GM18861 (cell line): ENCODE data around the gene WNT4.
"Not testable (repeated sequence)": the region's sequence is repeated elsewhere in the genome, so short reads cannot be mapped to it uniquely, and the experiment has no call there.

Experiments used
- ATAC-seq: cut with Tn5 transposase; IDR thresholded peaks from one replicate; pipeline ENCODE4 v1.9.1; 2021; ENCODE audit not compliant: unreplicated experiment

The WNT4 gene

DNA sequence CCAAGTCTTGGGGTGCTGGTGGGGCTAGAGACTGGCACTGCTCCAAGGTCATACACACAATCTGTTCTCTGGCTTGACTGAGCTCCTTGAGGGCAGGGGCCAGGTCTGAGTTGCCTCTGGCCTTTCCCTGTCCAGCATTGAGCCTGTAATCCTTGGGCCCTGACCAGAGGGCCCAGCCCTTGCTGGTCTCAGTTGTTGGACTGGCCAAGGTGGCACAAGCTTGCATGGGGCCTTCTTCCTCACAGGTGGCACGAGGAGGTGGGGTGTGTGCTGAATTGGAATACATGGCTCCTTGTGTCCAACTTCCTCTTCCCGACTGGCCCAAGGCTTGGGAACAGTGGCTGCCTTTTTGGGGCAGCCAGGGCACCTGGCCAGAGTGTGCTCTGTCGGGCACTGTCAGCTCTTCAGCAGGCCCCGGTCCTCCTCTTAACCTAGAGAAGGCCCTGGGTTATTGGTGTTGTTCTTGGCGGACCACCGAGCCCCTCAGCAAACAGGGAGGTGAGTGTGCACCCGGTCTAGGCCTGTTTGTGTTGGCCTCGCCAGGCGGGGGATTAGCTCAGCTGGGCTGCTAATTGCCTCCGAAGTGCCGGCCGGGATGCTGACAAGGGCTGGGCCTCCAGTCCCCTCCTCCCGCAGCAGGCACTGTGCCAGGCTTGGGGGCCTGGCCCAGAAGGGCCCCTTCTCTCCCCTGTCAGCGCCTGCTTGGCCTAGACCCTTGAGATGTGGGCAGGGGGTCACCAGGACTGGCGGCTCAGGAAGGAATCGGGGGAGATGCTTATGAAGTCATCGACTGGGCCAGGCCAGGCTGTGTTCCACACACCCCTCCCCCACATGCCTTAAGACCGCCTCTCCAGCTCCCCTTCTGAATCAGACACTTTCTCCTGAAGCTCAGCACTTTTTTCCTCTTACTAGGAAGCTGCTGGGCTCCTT, 28.5 kb downstream of the WNT4 start:
- no peak for ATAC-seq

DNA sequence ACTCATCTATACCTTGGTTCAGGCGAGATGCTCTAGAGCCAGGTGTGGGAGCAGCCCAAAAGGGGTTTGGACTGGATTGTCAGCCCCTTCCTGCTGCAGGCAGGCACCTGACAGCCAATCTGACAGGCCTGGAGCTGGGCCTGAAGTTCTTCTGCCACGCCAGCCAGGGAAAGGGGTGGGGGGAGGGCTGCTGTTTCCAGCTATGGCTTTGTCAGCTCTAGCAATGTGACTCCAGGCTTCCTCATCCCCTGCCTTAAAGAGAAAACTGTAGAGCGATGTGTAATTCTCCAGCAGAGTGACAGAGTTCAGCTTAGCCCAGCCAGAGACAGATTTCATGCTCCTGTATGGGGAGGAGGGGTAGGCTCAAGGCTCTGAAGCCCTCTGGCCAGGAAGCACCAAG, 30.3 kb downstream of the WNT4 start:
- no peak for ATAC-seq

DNA sequence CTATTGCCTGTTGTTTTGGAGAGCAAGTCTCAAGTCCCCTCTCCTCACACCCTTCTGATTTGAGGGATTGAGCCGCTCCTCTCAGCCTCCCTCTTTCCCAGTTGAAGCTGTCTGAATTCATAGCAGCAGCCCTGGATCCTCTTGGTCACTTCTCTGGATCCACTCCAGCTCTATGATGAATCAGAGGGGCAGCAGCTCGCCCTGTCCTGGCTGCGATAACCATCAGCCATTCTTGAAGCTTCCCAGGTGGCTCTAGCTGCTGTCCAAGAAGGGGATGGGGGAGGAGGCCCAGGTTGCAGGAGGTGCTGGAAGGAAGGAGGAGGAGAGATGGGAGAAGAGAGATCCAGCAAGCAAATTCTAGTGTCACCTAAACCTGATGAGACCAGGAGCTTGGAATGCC, 31.3 kb downstream of the WNT4 start:
- ATAC-seq, result no peak

DNA sequence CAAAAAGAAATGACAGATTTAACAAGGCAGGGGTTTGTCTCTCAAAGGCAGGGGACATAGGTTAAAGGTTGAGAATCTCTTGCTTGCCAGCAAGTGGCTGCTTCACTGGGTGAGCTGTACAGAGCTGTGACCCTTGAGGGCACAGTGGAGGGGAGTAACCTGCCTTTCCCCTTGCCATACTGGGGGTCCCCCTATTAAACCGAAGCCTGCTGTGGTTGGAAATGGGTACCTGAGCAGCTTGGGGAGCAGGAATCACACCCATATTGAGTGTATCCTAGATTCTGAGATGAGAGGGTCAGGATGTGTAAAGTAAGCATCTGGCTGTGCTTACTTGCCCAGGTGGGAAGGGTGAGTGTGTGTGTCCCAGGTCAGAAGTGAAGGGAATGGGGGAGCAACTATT, 31.8 kb downstream of the WNT4 start:
- no peak for ATAC-seq

GRCh38 chr1:22110016-22110415, 32.9 kb downstream of the WNT4 start:
- ATAC-seq, result no peak

- no peak for ATAC-seq
Measured at GRCh38 chr1:22108339-22109105, 34.4 kb downstream of the WNT4 start.

- ATAC-seq, result no peak
Measured at GRCh38 chr1:22107126-22107525, 35.8 kb downstream of the WNT4 start.

DNA sequence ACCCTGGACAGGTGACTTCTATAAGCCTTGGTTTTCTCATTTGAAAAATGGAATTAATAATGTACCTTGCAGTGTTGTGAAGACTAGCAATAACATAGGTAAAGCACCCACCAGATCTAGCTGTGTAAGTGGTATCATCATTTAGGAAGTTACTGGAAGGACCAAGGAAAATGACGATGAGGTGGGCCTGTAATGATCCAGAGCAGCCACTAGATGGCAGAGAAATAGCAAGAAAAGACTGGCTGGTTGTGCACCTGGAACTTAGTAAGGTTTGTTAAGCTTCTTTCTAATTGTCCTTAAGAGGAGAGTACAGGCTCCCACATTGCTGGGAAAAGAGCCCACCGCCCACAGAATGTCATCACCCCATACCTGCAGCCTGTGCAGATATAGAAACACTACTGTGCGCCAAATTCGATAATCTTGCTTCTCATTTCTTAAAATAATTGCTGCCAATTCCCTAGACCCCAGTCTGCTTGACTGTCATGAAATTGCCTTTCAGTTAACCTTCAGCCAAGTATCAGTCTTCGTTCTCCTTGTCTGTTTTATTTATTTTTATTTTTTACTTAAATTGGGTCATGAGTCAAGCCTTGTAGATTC, 37.2 kb downstream of the WNT4 start:
- ATAC-seq, result no peak

DNA sequence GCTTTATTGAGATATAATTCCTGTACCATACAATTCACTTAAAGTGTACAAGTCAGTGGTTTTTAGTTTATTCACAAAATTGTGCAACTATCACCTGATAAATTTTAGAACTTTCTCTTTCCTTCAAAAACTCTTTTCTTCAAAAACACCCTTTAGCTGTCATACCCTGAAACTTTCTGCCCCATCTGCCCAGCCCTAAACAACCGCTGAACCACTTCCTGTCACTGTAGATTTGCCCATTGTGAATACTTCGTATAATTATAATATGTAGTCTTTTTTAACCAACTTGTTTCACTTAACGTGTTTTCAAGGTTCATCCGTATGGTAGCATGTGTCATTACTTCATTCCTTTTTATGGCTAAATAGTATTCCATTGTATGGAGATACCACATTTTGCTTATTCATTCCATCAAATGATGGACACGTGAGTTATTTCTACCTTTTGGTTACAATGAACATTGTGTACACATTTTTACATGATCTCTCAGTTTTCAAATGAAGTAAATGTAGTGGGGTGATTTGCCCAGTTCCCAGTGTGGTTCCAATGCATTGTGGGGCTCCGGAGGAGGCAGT, 37.9 kb downstream of the WNT4 start:
- ATAC-seq, result no peak

DNA sequence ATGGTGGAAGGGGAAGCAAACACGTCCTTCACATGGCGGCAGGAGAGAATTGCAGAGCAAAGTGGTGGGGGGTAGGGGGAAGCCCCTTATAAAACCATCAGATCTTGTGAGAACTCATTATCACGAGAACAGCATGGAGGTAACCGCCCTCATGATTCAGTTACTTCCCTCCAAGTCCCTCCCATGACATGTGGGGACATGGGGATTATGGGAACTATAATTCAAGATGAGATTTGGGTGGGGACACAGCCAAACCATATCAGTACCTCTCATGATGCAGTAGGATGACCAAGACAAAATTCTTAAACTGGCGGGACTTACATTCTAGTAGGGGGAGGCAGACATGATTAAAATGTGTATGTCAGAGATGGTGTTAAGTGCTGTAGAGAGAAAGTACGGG, 38.8 kb downstream of the WNT4 start:
- ATAC-seq, result no peak

- ATAC-seq, result no peak
Measured at GRCh38 chr1:22102746-22103145, 40.2 kb downstream of the WNT4 start.

- ATAC-seq, result no peak
Measured at GRCh38 chr1:22101995-22102394, 40.9 kb downstream of the WNT4 start.

- no peak for ATAC-seq
Measured at GRCh38 chr1:22101199-22101598, 41.7 kb downstream of the WNT4 start.

DNA sequence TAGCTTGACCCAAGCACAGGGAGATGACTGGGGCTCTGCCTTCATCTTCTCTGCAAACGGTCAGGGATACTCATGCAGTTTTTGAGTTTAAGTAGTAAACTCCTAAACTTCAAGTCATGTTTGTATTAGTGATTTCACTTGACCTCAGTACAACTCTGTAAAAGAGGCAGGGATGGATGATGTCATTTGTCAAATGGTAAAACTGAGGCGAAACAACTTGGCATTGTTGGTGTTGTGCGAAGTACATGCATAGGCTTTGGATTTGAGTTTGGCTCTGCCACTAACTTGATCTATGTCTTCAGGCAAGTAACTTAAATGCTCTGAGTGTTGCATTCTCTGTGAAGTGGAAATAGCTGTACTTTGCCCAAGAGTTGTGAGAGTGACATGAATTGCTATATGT, 42.7 kb downstream of the WNT4 start:
- no peak for ATAC-seq

- ATAC-seq, result no peak
Measured at GRCh38 chr1:22098752-22099151, 44.1 kb downstream of the WNT4 start.

DNA sequence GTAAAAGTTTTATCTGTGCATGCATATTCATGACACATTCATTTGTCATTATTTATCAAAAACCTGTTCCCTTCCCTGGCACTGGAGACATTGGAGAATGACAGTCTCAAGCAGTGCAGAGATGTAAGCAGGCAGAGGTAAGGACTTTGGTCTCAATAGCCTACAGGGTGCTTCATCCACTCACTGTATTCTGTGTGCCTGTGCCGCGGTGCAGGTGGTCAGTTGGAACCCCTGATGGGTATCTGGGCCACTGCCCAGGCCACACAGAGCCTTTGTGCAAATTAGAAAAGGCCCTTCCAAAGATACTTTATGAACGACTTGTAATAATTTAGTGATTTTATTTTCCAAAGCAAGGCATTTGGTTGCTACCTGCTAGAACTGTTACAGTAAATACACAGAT, 46.4 kb downstream of the WNT4 start:
- no peak for ATAC-seq

DNA sequence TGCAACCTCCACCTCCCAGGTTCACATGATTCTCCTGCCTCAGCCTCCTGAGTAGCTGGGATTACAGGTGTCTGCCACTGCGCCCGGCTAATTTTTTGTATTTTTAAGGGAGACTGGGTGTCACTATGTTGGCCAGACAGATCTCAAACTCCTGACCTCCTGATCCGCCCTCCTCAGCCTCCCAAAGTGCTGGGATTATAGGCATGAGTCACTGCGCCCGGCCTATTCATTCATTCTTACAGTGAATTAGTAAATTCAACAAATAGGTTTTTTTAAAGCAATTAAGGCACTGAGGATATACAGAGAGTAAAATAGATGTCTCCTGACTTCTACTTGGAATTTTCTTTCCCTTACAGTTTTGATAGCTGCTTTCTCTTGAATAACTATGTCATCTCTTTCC, 46.9 kb downstream of the WNT4 start:
- ATAC-seq, result no peak

DNA sequence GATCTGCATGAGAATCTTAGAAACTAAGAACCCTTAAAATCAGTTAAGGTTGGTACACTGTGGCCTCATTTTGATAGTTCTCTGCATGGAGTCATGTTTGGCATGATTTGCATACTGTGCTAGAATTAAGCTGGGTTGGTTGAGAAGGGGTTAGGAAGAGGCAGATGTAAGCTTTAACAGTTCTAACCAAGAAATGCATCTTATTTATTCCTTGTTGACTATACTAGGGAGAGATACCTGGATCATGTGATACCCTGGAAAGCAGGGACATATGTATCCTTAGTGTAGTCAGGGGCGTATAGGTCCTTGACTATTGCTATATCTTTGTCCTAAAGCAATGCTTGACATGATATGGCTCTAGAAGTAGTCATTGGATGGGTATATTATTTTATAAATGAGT, 49.4 kb downstream of the WNT4 start:
- ATAC-seq, result no peak

DNA sequence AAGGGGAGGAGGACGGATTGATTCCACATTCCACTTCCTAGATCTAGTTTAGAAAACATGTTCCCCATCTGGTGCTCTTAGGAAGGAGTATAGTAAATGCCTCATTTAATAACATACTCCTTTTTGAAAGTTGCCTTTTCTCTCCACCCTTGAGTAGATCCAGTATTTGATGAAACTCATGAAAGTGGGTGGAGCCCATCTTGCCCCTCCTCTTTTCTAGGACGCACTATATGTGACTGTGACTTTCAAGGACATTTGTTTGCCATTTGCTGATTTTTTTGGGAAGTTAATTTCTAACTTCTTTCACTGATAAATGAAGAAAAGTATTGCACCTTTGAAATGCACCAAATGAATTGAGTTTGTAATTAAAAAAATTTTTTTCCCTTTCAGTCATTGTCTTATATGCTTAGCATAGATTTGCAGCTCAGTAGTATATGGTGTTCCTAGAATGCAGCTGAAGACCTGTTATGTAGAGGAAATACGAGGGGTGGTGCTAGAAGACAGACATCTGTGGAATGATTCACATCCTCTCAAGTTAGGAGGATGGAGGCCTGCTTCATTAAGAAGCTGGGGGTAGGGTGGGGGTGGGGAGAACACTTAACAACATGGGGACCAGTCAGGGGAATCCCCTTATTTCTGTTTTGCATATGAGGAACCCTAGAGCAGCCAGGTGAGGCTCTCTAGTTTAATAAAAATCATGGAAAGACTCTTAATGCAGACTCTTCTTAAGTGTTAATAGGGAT, 50.7 kb downstream of the WNT4 start:
- ATAC-seq, result not testable (repeated sequence)

- no peak for ATAC-seq
Measured at GRCh38 chr1:22090867-22091266, 52.0 kb downstream of the WNT4 start.

GRCh38 chr1:22089787-22090186, 53.1 kb downstream of the WNT4 start:
- no peak for ATAC-seq
